Ectodermal cell (in vitro differentiated cells): ENCODE measurements around the gene DMRTC2.
"Not testable (repeated sequence)": the region's sequence is repeated elsewhere in the genome, so short reads cannot be mapped to it uniquely, and the experiment has no call there.

ENCODE experiments used
- H3K27ac ChIP-seq: 2 replicates; pipeline ENCODE4 v1.7.0; 2013; ENCODE audit warnings: mild to moderate bottlenecking, low read depth, low read length; ENCODE audit not compliant: insufficient read depth, poor library complexity, severe bottlenecking
- H3K27me3 ChIP-seq: 2 replicates; pipeline ENCODE4 v1.7.0; 2013; ENCODE audit warnings: mild to moderate bottlenecking, low read length; ENCODE audit not compliant: insufficient read depth, control insufficient read depth, poor library complexity, severe bottlenecking
- H3K36me3 ChIP-seq: one replicate; pipeline ENCODE4 v1.7.0; 2013; ENCODE audit warnings: low read length; ENCODE audit not compliant: control insufficient read depth, insufficient read depth
- H3K4me1 ChIP-seq: one replicate; pipeline ENCODE4 v1.7.0; 2013; ENCODE audit warnings: low read length; ENCODE audit not compliant: control insufficient read depth, insufficient read depth
- H3K4me3 ChIP-seq: 2 replicates; pipeline ENCODE4 v1.7.0; 2013; ENCODE audit warnings: low read depth, low read length, control low read depth; ENCODE audit not compliant: insufficient read depth
- H3K9me3 ChIP-seq: 2 replicates; pipeline ENCODE4 v1.7.0; 2013; ENCODE audit warnings: mild to moderate bottlenecking, low read length, moderate library complexity; ENCODE audit not compliant: control insufficient read depth
- whole genome bisulfite sequencing, 2 experiments: methylation state at CpG; one replicate each; pipeline ENCODE4 v1.1.7; 2013; ENCODE audit warnings: missing lambda C conversion rate in 2 of 2; 5-methylcytosine and 5-hydroxymethylcytosine counted together

The DMRTC2 gene

DNA sequence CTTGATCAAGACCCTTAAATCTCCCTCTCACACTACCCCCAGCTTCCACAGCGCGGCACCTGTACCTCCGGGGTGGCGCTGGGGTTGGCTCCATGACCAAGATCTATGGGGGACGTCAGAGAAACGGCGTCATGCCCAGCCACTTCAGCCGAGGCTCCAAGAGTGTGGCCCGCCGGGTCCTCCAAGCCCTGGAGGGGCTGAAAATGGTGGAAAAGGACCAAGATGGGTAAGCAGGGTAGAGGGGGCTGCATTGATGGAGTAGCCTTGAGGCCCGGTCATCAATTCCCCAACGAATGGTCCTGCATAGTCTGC, 24.1 kb downstream of the DMRTC2 start:
- no peaks in the 10 kb centered on the region for H3K4me1 ChIP-seq
- H3K36me3 ChIP-seq: peaks cover 42% of the 10 kb centered on the region
- no peak overlapping the region for H3K27ac ChIP-seq
- 95 to 96% methylated on average over 12 of the region's 12 CpGs for WGBS, 2 experiments
- no peaks in the 10 kb centered on the region for H3K27me3 ChIP-seq
- no peak overlapping the region for H3K4me3 ChIP-seq
- H3K9me3 ChIP-seq: no peaks in the 10 kb centered on the region

GRCh38 chr19:41869374-41869955, 24.6 kb downstream of the DMRTC2 start:
- Histone ChIP-seq H3K9me3 (no peaks in the 10 kb centered on the region), H3K27me3 (no peaks in the 10 kb centered on the region), H3K4me3 (no peak overlapping the region), H3K4me1 (no peaks in the 10 kb centered on the region), H3K36me3 (peaks cover 36% of the 10 kb centered on the region), H3K27ac (no peak overlapping the region)
- 93 to 94% methylated on average over 13 of the region's 13 CpGs for WGBS, 2 experiments

- Histone ChIP-seq H3K27ac (no peak overlapping the region), H3K36me3 (peaks cover 33% of the 10 kb centered on the region), H3K4me3 (no peak overlapping the region), H3K27me3 (no peaks in the 10 kb centered on the region), H3K4me1 (no peaks in the 10 kb centered on the region), H3K9me3 (no peaks in the 10 kb centered on the region)
- WGBS, 2 experiments: 91 to 98% methylated on average over 3 of the region's 3 CpGs
Observed at GRCh38 chr19:41870401-41870873, 25.6 kb downstream of the DMRTC2 start.

- no peak overlapping the region for H3K4me3 ChIP-seq
- H3K36me3 ChIP-seq: peaks cover 28% of the 10 kb centered on the region
- H3K9me3 ChIP-seq: no peaks in the 10 kb centered on the region
- H3K27me3 ChIP-seq: no peaks in the 10 kb centered on the region
- 92 to 93% methylated on average over 16 of the region's 16 CpGs for WGBS, 2 experiments
- H3K27ac ChIP-seq: peak overlapping the region; percentile 26
- no peaks in the 10 kb centered on the region for H3K4me1 ChIP-seq
Observed at GRCh38 chr19:41871573-41872383, 26.9 kb downstream of the DMRTC2 start.

DNA sequence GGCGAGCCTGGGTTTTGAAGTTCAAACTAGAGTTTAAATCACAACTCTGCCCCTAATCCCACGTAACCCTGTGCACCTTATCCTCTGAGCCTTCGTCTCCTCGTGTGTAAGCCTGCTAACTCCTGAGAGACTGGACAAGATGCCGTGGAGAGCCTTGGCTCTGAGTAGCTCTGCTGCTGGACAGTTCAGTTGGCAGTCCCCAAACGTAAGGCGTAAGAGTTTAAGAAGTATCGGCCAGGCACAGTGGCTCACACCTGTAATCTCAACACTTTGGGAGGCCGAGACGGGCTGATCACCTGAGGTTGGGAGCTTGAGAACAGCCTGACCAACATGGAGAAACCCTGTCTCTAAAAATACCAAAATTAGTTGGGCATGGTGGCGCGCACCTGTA, 27.5 kb downstream of the DMRTC2 start:
- H3K27me3 ChIP-seq: no peaks in the 10 kb centered on the region
- H3K27ac ChIP-seq: no peak overlapping the region
- WGBS, 2 experiments: 92 to 93% methylated on average over 12 of the region's 12 CpGs
- H3K36me3 ChIP-seq: peaks cover 28% of the 10 kb centered on the region
- no peak overlapping the region for H3K4me3 ChIP-seq
- H3K9me3 ChIP-seq: no peaks in the 10 kb centered on the region
- H3K4me1 ChIP-seq: no peaks in the 10 kb centered on the region

- no peaks in the 10 kb centered on the region for H3K27me3 ChIP-seq
- 49 to 50% methylated on average over 18 of the region's 18 CpGs for WGBS, 2 experiments
Observed at GRCh38 chr19:41872775-41873647, 28.2 kb downstream of the DMRTC2 start.

DNA sequence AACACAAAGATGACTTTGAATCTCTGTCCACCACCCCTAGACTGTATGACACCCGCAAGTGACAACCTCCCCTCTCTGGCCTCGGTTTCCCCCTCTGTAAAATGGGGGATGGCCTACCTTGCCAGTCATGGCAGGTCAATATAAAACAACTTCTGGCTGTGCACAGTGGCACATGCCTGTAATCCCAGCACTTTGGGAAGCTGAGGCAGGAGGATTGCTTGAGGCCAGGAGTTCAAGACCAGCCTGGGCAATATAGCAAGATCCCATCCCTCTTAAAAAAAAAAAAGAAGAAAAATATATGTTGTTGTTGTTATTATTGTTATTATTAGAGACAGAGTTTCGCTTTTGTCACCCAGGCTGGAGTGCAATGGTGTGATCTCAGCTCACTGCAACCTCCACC, 31.1 kb downstream of the DMRTC2 start:
- H3K27ac ChIP-seq, H3K9me3 ChIP-seq, H3K36me3 ChIP-seq, H3K4me1 ChIP-seq, H3K27me3 ChIP-seq, H3K4me3 ChIP-seq: not testable (repeated sequence)
- WGBS, 2 experiments: 84 to 87% methylated on average over 3 of the region's 3 CpGs

More at GRCh38 chr19:41872775-41873647, 28.2 kb downstream of the DMRTC2 start:
- Histone ChIP-seq H3K4me3 (no peak overlapping the region), H3K36me3 (peaks cover 23% of the 10 kb centered on the region), H3K27ac (no peak overlapping the region), H3K9me3 (no peaks in the 10 kb centered on the region), H3K4me1 (no peaks in the 10 kb centered on the region)

GRCh38 chr19:41876847-41877832, 32.3 kb downstream of the DMRTC2 start, which contains the start of gene CD79A:
CD79A (plus strand) TSS chr19:41877279; CDS start chr19:41877305, 26 bp downstream.
- Histone ChIP-seq H3K36me3 (no peaks in the 10 kb centered on the region), H3K4me3 (no peak within 1 kb of the TSS), H3K27ac (no peak within 1 kb of the TSS), H3K27me3 (peaks cover 15% of the 10 kb centered on the region), H3K9me3 (no peaks in the 10 kb centered on the region), H3K4me1 (peaks cover under 1% of the 10 kb centered on the region)
- WGBS, 2 experiments: 67 to 72% methylated on average over 9 of the region's 9 CpGs
